B cell (primary cell): ENCODE data around the gene SH3BGRL3. TPM values are rescaled to one million over a fixed set of nuclear protein-coding genes. Genes with fewer than 3 reads are reported as not detected.

ENCODE experiments used
- ATAC-seq: fragments of 200-7000 bp; cut with Tn5 transposase; one replicate; pipeline ENCODE4 v1.10.0; 2021; ENCODE audit warnings: low read depth, mild to moderate bottlenecking, moderate number of reproducible peaks, moderate library complexity
- CTCF ChIA-PET: fragments of 350-600 bp; sonication (Branson Sonifier 250); formaldehyde crosslinking; loops from one replicate; lab custom pipeline; 2021; ENCODE audit warnings: antibody characterized with exemption, inconsistent platforms; lab: Charles Lee
- POLR2A ChIA-PET: fragments of 350-600 bp; sonication (Branson Sonifier 250); formaldehyde crosslinking; loops from one replicate; lab custom pipeline; 2021; ENCODE audit warnings: antibody characterized with exemption; lab: Charles Lee
- DNase-seq: peaks from one replicate; pipeline ENCODE4 v3.0.0; 2013
- H2AFZ ChIP-seq: 2 replicates; pipeline ENCODE4 v1.6.1; 2012; ENCODE audit warnings: mild to moderate bottlenecking, low read depth, low read length; ENCODE audit not compliant: insufficient read depth, poor library complexity, severe bottlenecking
- H3K27ac ChIP-seq, 2 donors: 1 replicate in 1 of 2; 2 replicates in 1 of 2; pipeline ENCODE4 v1.5.1; 2012 to 2013; ENCODE audit warnings: low read length in 2 of 2, mild to moderate bottlenecking in 2 of 2, moderate library complexity in 1 of 2
- H3K27me3 ChIP-seq, 4 experiments: fragments of 200-600 bp in 1 of 4; sonication (generic) in 1 of 4; replicated peaks in 1 of 4; 1 replicate in 2 of 4; 2 replicates in 2 of 4; pipeline versions ENCODE4 v1.6.1 to v1.7.0; 2013 to 2016; ENCODE audit warnings: low read length in 3 of 4, mild to moderate bottlenecking in 2 of 4, mixed read lengths in 1 of 4, moderate library complexity in 1 of 4; ENCODE audit not compliant: insufficient read depth in 4 of 4, control insufficient read depth in 3 of 4; ENCODE audit errors: control extremely low read depth in 1 of 4
- H3K36me3 ChIP-seq, 2 experiments: replicated peaks in 1 of 2; 1 replicate in 1 of 2; 2 replicates in 1 of 2; pipeline versions ENCODE4 v1.6.1 to v1.7.1; 2013; ENCODE audit warnings: low read length in 1 of 2; ENCODE audit not compliant: insufficient read depth in 2 of 2, control insufficient read depth in 1 of 2; ENCODE audit errors: control extremely low read depth in 1 of 2, extremely low read depth in 1 of 2
- H3K4me1 ChIP-seq, 2 donors: fragments of 200-600 bp in 1 of 2; sonication (generic) in 1 of 2; 1 replicate in 1 of 2; 2 replicates in 1 of 2; pipeline versions ENCODE4 v1.5.1 to v1.6.1; 2013 to 2017; ENCODE audit warnings: low read length in 2 of 2; ENCODE audit not compliant: control insufficient read depth in 2 of 2, insufficient read depth in 2 of 2
- H3K4me2 ChIP-seq: replicated peaks from 2 replicates; pipeline ENCODE3; 2012; ENCODE audit warnings: mild to moderate bottlenecking, low read depth, low read length; ENCODE audit not compliant: poor library complexity, severe bottlenecking
- H3K4me3 ChIP-seq, 5 experiments: fragments of 200-600 bp in 1 of 5; sonication (generic) in 1 of 5; 1 replicate in 3 of 5; 2 replicates in 2 of 5; pipeline versions ENCODE4 v1.5.1 to v1.7.0; 2011 to 2016; ENCODE audit warnings: low read length in 4 of 5, mild to moderate bottlenecking in 4 of 5, low read depth in 2 of 5, control low read depth in 1 of 5, moderate library complexity in 1 of 5; ENCODE audit not compliant: insufficient read depth in 1 of 5; ENCODE audit errors: control extremely low read depth in 1 of 5, extremely low read depth in 1 of 5
- H3K79me2 ChIP-seq: fragments of 200-600 bp; sonication (generic); one replicate; pipeline ENCODE4 v1.6.0; 2016; ENCODE audit warnings: low read length; ENCODE audit not compliant: control insufficient read depth, insufficient read depth
- H3K9ac ChIP-seq: fragments of 200-600 bp; sonication (generic); 2 replicates; pipeline ENCODE4 v1.6.1; 2017; ENCODE audit warnings: mild to moderate bottlenecking, low read length, moderate library complexity
- H3K9me3 ChIP-seq, 3 donors: one replicate each; pipeline versions ENCODE4 v1.6.1 to v1.7.1; 2013; ENCODE audit warnings: low read length in 2 of 3; ENCODE audit not compliant: control insufficient read depth in 2 of 3, insufficient read depth in 1 of 3; ENCODE audit errors: control extremely low read depth in 1 of 3
- H4K20me1 ChIP-seq: 2 replicates; pipeline ENCODE4 v1.6.0; 2012; ENCODE audit warnings: mild to moderate bottlenecking, low read length; ENCODE audit not compliant: insufficient read depth, control insufficient read depth, poor library complexity, severe bottlenecking
- H3K27ac Mint-ChIP-seq: one replicate; pipeline ENCODE4 v1.8.0; 2021; ENCODE audit warnings: mixed read lengths
- H3K27me3 Mint-ChIP-seq: one replicate; pipeline ENCODE4 v1.8.0; 2021; ENCODE audit warnings: mixed read lengths
- H3K4me1 Mint-ChIP-seq: one replicate; pipeline ENCODE4 v1.8.0; 2021; ENCODE audit warnings: mixed read lengths
- H3K4me3 Mint-ChIP-seq: one replicate; pipeline ENCODE4 v1.8.0; 2021; ENCODE audit warnings: mixed read lengths
- H3K9me3 Mint-ChIP-seq: one replicate; pipeline ENCODE4 v1.8.0; 2022; ENCODE audit warnings: mixed read lengths; ENCODE audit not compliant: insufficient read depth
- CTCF ChIP-seq: fragments of 200-600 bp; IDR thresholded peaks from one replicate; pipeline ENCODE4 v1.8.0; 2022; ENCODE audit warnings: antibody characterized with exemption, mild to moderate bottlenecking
- EZH2 ChIP-seq: IDR thresholded peaks from 2 replicates; pipeline ENCODE4 v1.6.1; 2012; ENCODE audit warnings: borderline replicate concordance, low read depth, mild to moderate bottlenecking, moderate library complexity, low read length; ENCODE audit not compliant: insufficient read depth, poor library complexity, severe bottlenecking
- WGBS: methylation state at CpG from one replicate; pipeline ENCODE4 v1.1.5; 2013; ENCODE audit warnings: missing lambda C conversion rate; ENCODE audit not compliant: insufficient coverage; 5-methylcytosine and 5-hydroxymethylcytosine counted together
- intact Hi-C: fragments of 100-400 bp; cut with micrococcal nuclease; formaldehyde crosslinking; loops from one replicate; pipeline ENCODE4 v1.10.0; 2022
- polyA plus RNA-seq: library from polyadenylated mRNA; depleted of rRNA; stranded (reverse); fragments of >200 nt; gene quantifications from 2 replicates; pipeline ENCODE4 v1.2.3, GENCODE V29; 2012
- total RNA-seq, 2 donors: library from RNA; stranded (reverse); fragments of 120-200 nt in 1 of 2; gene quantifications; 1 replicate in 1 of 2; 2 replicates in 1 of 2; pipeline versions ENCODE4 v1.2.3 to v1.2.4, GENCODE V29; 2013 to 2022

Gene SH3BGRL3
- total and polyA plus RNA-seq, 2 donors (not counting 1 experiment from before 2014, with no cell fraction given): 150 to 232 TPM

GRCh38 chr1:26327956-26328362, 48.1 kb downstream of the SH3BGRL3 start:
- H3K4me3 ChIP-seq: no peak overlapping the region
- CTCF ChIA-PET: interaction anchor here (1.2 to 30.0 kb wide), 4 partner anchors 34 to 94 kb away, joined by 3 to 1400 read pairs (median 5); partner anchors contain the start of gene SH3BGRL3
- intact Hi-C loops: no loop called here
- no peak for ATAC-seq
- H3K4me1 ChIP-seq: peaks cover under 1 to 4% of the 10 kb centered on the region in 2 donors
- no peaks in the 10 kb centered on the region for H3K27me3 ChIP-seq
- Mint-ChIP-seq H3K4me3 (no peak overlapping the region), H3K27ac (no peak overlapping the region), H3K27me3 (no peaks in the 10 kb centered on the region), H3K9me3 (no peaks in the 10 kb centered on the region), H3K4me1 (peaks cover 9% of the 10 kb centered on the region)
- H4K20me1 ChIP-seq: peaks cover 17% of the 10 kb centered on the region
- DNase-seq: no peak
- POLR2A ChIA-PET: interaction anchor here (1.2 kb wide), 2 partner anchors 44 to 48 kb away, joined by 3 read pairs; partner anchors contain the start of gene SH3BGRL3
- no peak overlapping the region for H3K27ac ChIP-seq
- no peak overlapping the region for H3K9ac ChIP-seq
- TF ChIP-seq CTCF (no peak), EZH2 (no peak)
- H3K79me2 ChIP-seq: peaks cover 4% of the 10 kb centered on the region
- no peaks in the 10 kb centered on the region for H3K9me3 ChIP-seq
- H3K36me3 ChIP-seq: peaks cover 0 to 18% of the 10 kb centered on the region in 2 experiments
- H2AFZ ChIP-seq: no peak overlapping the region
- WGBS: 97% methylated on average over 4 of the region's 8 CpGs
- no peak overlapping the region for H3K4me2 ChIP-seq

- WGBS: 95% methylated on average over 6 of the region's 8 CpGs
- CTCF ChIA-PET: interaction anchor here (1.3 to 30.0 kb wide), 2 partner anchors 46 to 95 kb away, joined by 3 to 1400 read pairs; partner anchors contain the start of gene SH3BGRL3
Observed at GRCh38 chr1:26328597-26328996, 48.7 kb downstream of the SH3BGRL3 start.

More at GRCh38 chr1:26328597-26328996, 48.7 kb downstream of the SH3BGRL3 start:
- TF ChIP-seq CTCF (no peak), EZH2 (no peak)
- Histone ChIP-seq H3K4me1 (no peaks in the 10 kb centered on the region), H3K27me3 (no peaks in the 10 kb centered on the region), H3K79me2 (peaks cover 4% of the 10 kb centered on the region), H4K20me1 (peaks cover 11% of the 10 kb centered on the region), H3K4me2 (no peak overlapping the region), H3K9ac (no peak overlapping the region), H3K27ac (no peak overlapping the region), H3K4me3 (no peak overlapping the region), H3K9me3 (no peaks in the 10 kb centered on the region), H2AFZ (no peak overlapping the region), H3K36me3 (peaks cover 0 to 14% of the 10 kb centered on the region in 2 experiments)
- Mint-ChIP-seq H3K4me1 (peaks cover 5% of the 10 kb centered on the region), H3K27ac (no peak overlapping the region), H3K27me3 (no peaks in the 10 kb centered on the region), H3K4me3 (no peak overlapping the region), H3K9me3 (no peaks in the 10 kb centered on the region)
- POLR2A ChIA-PET: interaction anchor here (0.7 to 1.2 kb wide), 2 partner anchors 15 to 44 kb away, joined by 3 read pairs; no protein-coding TSS in a partner anchor
- intact Hi-C loops: no loop called here
- ATAC-seq (no peak), DNase-seq (no peak)
